NCI-H2227 treated with DMSO at 0.1 percent for 48 hours (cell line): ENCODE data around the gene AQP9.
A peak's percentile ranks its signal among the peaks of the same experiment; 100 is the strongest.

Experiments used
- DNase-seq: peaks from one replicate; lab custom pipeline; 2025; lab: John Stamatoyannopoulos, UW

Gene AQP9

GRCh38 chr15:58139989-58140522, 1.9 kb downstream of the AQP9 start:
- no peak for DNase-seq

GRCh38 chr15:58141894-58142293, 3.7 kb downstream of the AQP9 start:
- no peak for DNase-seq

GRCh38 chr15:58142827-58143461, 4.8 kb downstream of the AQP9 start:
- DNase-seq = no peak

- no peak for DNase-seq
Measured at GRCh38 chr15:58145606-58146005, 7.4 kb downstream of the AQP9 start.

- DNase-seq = no peak
Measured at GRCh38 chr15:58146211-58146610, 8.0 kb downstream of the AQP9 start.

GRCh38 chr15:58146749-58147148, 8.6 kb downstream of the AQP9 start:
- no peak for DNase-seq

GRCh38 chr15:58147171-58147611, 9.0 kb downstream of the AQP9 start:
- DNase-seq = no peak

GRCh38 chr15:58148120-58148519, 9.9 kb downstream of the AQP9 start:
- no peak for DNase-seq

- DNase-seq = no peak
Measured at GRCh38 chr15:58148633-58149445, 10.7 kb downstream of the AQP9 start.

- no peak for DNase-seq
Measured at GRCh38 chr15:58154769-58155168, 16.6 kb downstream of the AQP9 start.

GRCh38 chr15:58159827-58160386, 21.7 kb downstream of the AQP9 start:
- DNase-seq = no peak

- no peak for DNase-seq
Measured at GRCh38 chr15:58161436-58161930, 23.3 kb downstream of the AQP9 start.

GRCh38 chr15:58163985-58164384, 25.8 kb downstream of the AQP9 start:
- peak; percentile 34 for DNase-seq

- no peak for DNase-seq
Measured at GRCh38 chr15:58164926-58165325, 26.7 kb downstream of the AQP9 start.

- no peak for DNase-seq
Measured at GRCh38 chr15:58165661-58166060, 27.5 kb downstream of the AQP9 start.

GRCh38 chr15:58167095-58167691, 29.0 kb downstream of the AQP9 start:
- DNase-seq = no peak

GRCh38 chr15:58169934-58170333, 31.8 kb downstream of the AQP9 start:
- no peak for DNase-seq

GRCh38 chr15:58171476-58172061, 33.4 kb downstream of the AQP9 start:
- DNase-seq = no peak

- no peak for DNase-seq
Measured at GRCh38 chr15:58174709-58175108, 36.5 kb downstream of the AQP9 start.

GRCh38 chr15:58175955-58176354, 37.8 kb downstream of the AQP9 start:
- DNase-seq = no peak

- DNase-seq = no peak
Measured at GRCh38 chr15:58178668-58179067, 40.5 kb downstream of the AQP9 start.

- no peak for DNase-seq
Measured at GRCh38 chr15:58179206-58179605, 41.0 kb downstream of the AQP9 start.
